Lung (tissue), 12 donors: Measurements from ENCODE around the gene CAPG. TPM values are rescaled to one million over a fixed set of nuclear protein-coding genes. Genes with fewer than 3 reads are reported as not detected.
"Not testable (repeated sequence)": the region's sequence is repeated elsewhere in the genome, so short reads cannot be mapped to it uniquely, and the experiment has no call there.

Experiments
- ATAC-seq: fragments of 200-7000 bp; cut with Tn5 transposase; one replicate; pipeline ENCODE4 v1.9.1; 2020; ENCODE audit warnings: moderate number of reproducible peaks; ENCODE audit not compliant: insufficient read depth, low FRiP score
- DNase-seq, 3 donors: peaks; one replicate each; pipeline ENCODE4 v3.0.0-alpha.2; 2013 to 2017
- H3K27ac ChIP-seq, 2 donors: one replicate each; pipeline ENCODE4 v1.5.1; 2013; ENCODE audit warnings: mild to moderate bottlenecking in 2 of 2, moderate library complexity in 2 of 2, control low read depth in 1 of 2, inconsistent platforms in 1 of 2, low read depth in 1 of 2, low read length in 1 of 2
- H3K27me3 ChIP-seq, 3 donors: one replicate each; pipeline ENCODE4 v1.5.1; 2013; ENCODE audit warnings: low read length in 2 of 3; ENCODE audit not compliant: control insufficient read depth in 3 of 3, insufficient read depth in 3 of 3
- H3K36me3 ChIP-seq, 4 donors: one replicate each; pipeline ENCODE4 v1.5.1; 2013; ENCODE audit warnings: low read length in 4 of 4, mild to moderate bottlenecking in 1 of 4, moderate library complexity in 1 of 4; ENCODE audit not compliant: control insufficient read depth in 4 of 4, insufficient read depth in 4 of 4
- H3K4me1 ChIP-seq, 5 donors: one replicate each; pipeline ENCODE4 v1.5.1; 2013; ENCODE audit warnings: low read length in 5 of 5, mild to moderate bottlenecking in 2 of 5, moderate library complexity in 1 of 5; ENCODE audit not compliant: control insufficient read depth in 5 of 5, insufficient read depth in 5 of 5
- H3K4me3 ChIP-seq: one replicate; pipeline ENCODE4 v1.5.1; 2013; ENCODE audit warnings: mild to moderate bottlenecking, control low read depth, moderate library complexity
- H3K9ac ChIP-seq, 2 donors: one replicate each; pipeline ENCODE4 v1.5.1; 2013; ENCODE audit warnings: low read length in 2 of 2, control low read depth in 1 of 2; ENCODE audit not compliant: insufficient read depth in 1 of 2
- H3K9me3 ChIP-seq, 4 donors: one replicate each; pipeline ENCODE4 v1.5.1; 2013; ENCODE audit warnings: low read length in 3 of 4, mild to moderate bottlenecking in 1 of 4, moderate library complexity in 1 of 4; ENCODE audit not compliant: control insufficient read depth in 4 of 4, insufficient read depth in 3 of 4
- CTCF ChIP-seq: IDR thresholded peaks from 2 replicates; pipeline ENCODE4 v1.5.1; 2012; ENCODE audit warnings: mild to moderate bottlenecking; ENCODE audit errors: control extremely low read depth, extremely low read depth
- WGBS, 2 donors: extraction: QIAGEN DNeasy Blood & Tissue Kit; methylation state at CpG; one replicate each; pipeline ENCODE4 v1.1.7; 2013; 5-methylcytosine and 5-hydroxymethylcytosine counted together
- polyA plus RNA-seq, 2 donors: library from polyadenylated mRNA; stranded (reverse); fragments of 200-250 nt; gene quantifications; one replicate each; pipeline ENCODE4 v1.2.1, GENCODE V29; 2013
- total RNA-seq, 2 donors: library from RNA; depleted of rRNA in 1 of 2; stranded (reverse); fragments of >200 nt in 1 of 2; gene quantifications; one replicate each; pipeline ENCODE4 v1.2.1, GENCODE V29; 2014 to 2021
- donor health status: control.
- donor health status: control.
- donor health status: Bipolar disorder and iron deficiency.
- donor health status: healthy.
- donor health status: DM: yes; HTN: yes; CAD: no.

Gene CAPG
- total and polyA plus RNA-seq, 4 donors = 53.2 to 415 (median 390) TPM

GRCh38 chr2:85367180-85367579, 43.0 kb downstream of the CAPG start:
- ATAC-seq (no peak), DNase-seq (no peak)
- TF ChIP-seq CTCF = no peak
- Histone ChIP-seq H3K4me3 (no peak overlapping the region), H3K4me1 (no peaks in the 10 kb centered on the region), H3K9me3 (no peaks in the 10 kb centered on the region), H3K36me3 (peaks cover 7 to 18% (median 15%) of the 10 kb centered on the region in 4 donors), H3K9ac (no peak overlapping the region), H3K27me3 (no peaks in the 10 kb centered on the region), H3K27ac (no peak overlapping the region)
- 86 to 95% methylated on average over 5 of the region's 5 CpGs for WGBS, 2 donors

- not testable (repeated sequence) for H3K9ac ChIP-seq, H3K4me3 ChIP-seq, DNase-seq, ATAC-seq, H3K4me1 ChIP-seq, H3K9me3 ChIP-seq, H3K27ac ChIP-seq, H3K27me3 ChIP-seq
- WGBS, 2 donors = 72 to 87% methylated on average over 5 of the region's 5 CpGs
- H3K36me3 ChIP-seq = peaks cover 10 to 17% (median 14%) of the 10 kb centered on the region in 4 donors
Measured at GRCh38 chr2:85362653-85363387, 47.3 kb downstream of the CAPG start.

GRCh38 chr2:85357736-85358135, 52.4 kb downstream of the CAPG start:
- Histone ChIP-seq H3K9me3 (no peaks in the 10 kb centered on the region), H3K27ac (no peak overlapping the region), H3K36me3 (peaks cover 5 to 20% (median 14%) of the 10 kb centered on the region in 4 donors), H3K4me3 (no peak overlapping the region), H3K27me3 (no peaks in the 10 kb centered on the region), H3K4me1 (peaks cover 0 to 27% (median 10%) of the 10 kb centered on the region in 5 donors), H3K9ac (no peak overlapping the region)
- TF ChIP-seq CTCF = no peak
- ATAC-seq (no peak), DNase-seq (no peak)
- WGBS, 2 donors = 82 to 90% methylated on average over 3 of the region's 3 CpGs

GRCh38 chr2:85356186-85356585, 54.0 kb downstream of the CAPG start:
- H3K27me3 ChIP-seq = no peaks in the 10 kb centered on the region
- no peak overlapping the region for H3K27ac ChIP-seq
- no peak for TF ChIP-seq CTCF
- H3K9me3 ChIP-seq = no peaks in the 10 kb centered on the region
- 83 to 95% methylated on average over 2 of the region's 2 CpGs for WGBS, 2 donors
- H3K36me3 ChIP-seq = peaks cover 6 to 14% (median 11%) of the 10 kb centered on the region in 4 donors
- no peak overlapping the region for H3K4me3 ChIP-seq
- H3K4me1 ChIP-seq = peaks cover 0 to 27% (median 10%) of the 10 kb centered on the region in 5 donors
- H3K9ac ChIP-seq = peak overlapping the region in 1 of 2 donors; percentile 11
- ATAC-seq (no peak), DNase-seq (no peak)
